Myocyte (in vitro differentiated cells): Measurements from ENCODE around the gene RPP30. TPM values are rescaled to one million over a fixed set of nuclear protein-coding genes. Genes with fewer than 3 reads are reported as not detected.
A peak's percentile ranks its signal among the peaks of the same experiment; 100 is the strongest.
"Not testable (repeated sequence)": the region's sequence is repeated elsewhere in the genome, so short reads cannot be mapped to it uniquely, and the experiment has no call there.

Source experiments
- DNase-seq: peaks from one replicate; pipeline ENCODE4 v3.0.0-alpha.2; 2012; ENCODE audit warnings: low read depth
- total RNA-seq: library from RNA; depleted of rRNA; stranded (reverse); fragments of >200 nt; gene quantifications from 2 replicates; pipeline ENCODE4 v1.2.3, GENCODE V29; 2014

RPP30 gene
- total RNA-seq, 1 donor from 2014 or later = 44.1 TPM

GRCh38 chr10:90866050-90866598, 5.7 kb upstream of the RPP30 start:
- DNase-seq = no peak

GRCh38 chr10:90871279-90871765, 452 bp upstream of the RPP30 start:
- peak; percentile 86 for DNase-seq

- DNase-seq = no peak
Observed at GRCh38 chr10:90872648-90873020, 860 bp downstream of the RPP30 start.

GRCh38 chr10:90879062-90879461, 7.3 kb downstream of the RPP30 start:
- DNase-seq = no peak

GRCh38 chr10:90880059-90880719, 8.4 kb downstream of the RPP30 start:
- DNase-seq = peak; percentile 65

GRCh38 chr10:90884431-90884830, 12.7 kb downstream of the RPP30 start:
- DNase-seq = peak; percentile 87

GRCh38 chr10:90885176-90885575, 13.4 kb downstream of the RPP30 start:
- peak; percentile 52 for DNase-seq

GRCh38 chr10:90887555-90887954, 15.8 kb downstream of the RPP30 start:
- no peak for DNase-seq

- DNase-seq = no peak
Observed at GRCh38 chr10:90888387-90888786, 16.6 kb downstream of the RPP30 start.

- no peak for DNase-seq
Observed at GRCh38 chr10:90889636-90890035, 17.9 kb downstream of the RPP30 start.

GRCh38 chr10:90890347-90890746, 18.6 kb downstream of the RPP30 start:
- no peak for DNase-seq

- DNase-seq = no peak
Observed at GRCh38 chr10:90893190-90893589, 21.4 kb downstream of the RPP30 start.

- not testable (repeated sequence) for DNase-seq
Observed at GRCh38 chr10:90896916-90897315, 25.1 kb downstream of the RPP30 start.

- no peak for DNase-seq
Observed at GRCh38 chr10:90905925-90906324, 34.2 kb downstream of the RPP30 start.

- no peak for DNase-seq
Observed at GRCh38 chr10:90906596-90906995, 34.8 kb downstream of the RPP30 start.

GRCh38 chr10:90911133-90912051, 39.6 kb downstream of the RPP30 start:
- DNase-seq = peak; percentile 91

- DNase-seq = peak; percentile 35
Observed at GRCh38 chr10:90912174-90912573, 40.4 kb downstream of the RPP30 start.

GRCh38 chr10:90912854-90913479, 41.2 kb downstream of the RPP30 start:
- DNase-seq = peak; percentile 42

GRCh38 chr10:90913774-90914420, 42.1 kb downstream of the RPP30 start:
- DNase-seq = peak; percentile 30

GRCh38 chr10:90914992-90915765, 43.4 kb downstream of the RPP30 start:
- peak; percentile 35 for DNase-seq
